Measurements from ENCODE around the gene ZFP92.
"Not testable (repeated sequence)": the region's sequence is repeated elsewhere in the genome, so short reads cannot be mapped to it uniquely, and the experiment has no call there.

ZFP92 gene, protein sequence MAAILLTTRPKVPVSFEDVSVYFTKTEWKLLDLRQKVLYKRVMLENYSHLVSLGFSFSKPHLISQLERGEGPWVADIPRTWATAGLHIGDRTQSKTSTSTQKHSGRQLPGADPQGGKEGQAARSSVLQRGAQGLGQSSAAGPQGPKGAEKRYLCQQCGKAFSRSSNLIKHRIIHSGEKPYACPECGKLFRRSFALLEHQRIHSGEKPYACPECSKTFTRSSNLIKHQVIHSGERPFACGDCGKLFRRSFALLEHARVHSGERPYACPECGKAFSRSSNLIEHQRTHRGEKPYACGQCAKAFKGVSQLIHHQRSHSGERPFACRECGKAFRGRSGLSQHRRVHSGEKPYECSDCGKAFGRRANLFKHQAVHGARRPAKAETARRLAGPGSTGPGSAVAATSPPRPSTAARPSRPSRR

GRCh38 chrX:153411255-153411987, at the start of gene ZFP92:
ZFP92 (plus strand) TSS chrX:153411472; CDS start chrX:153418323, 6,851 bp downstream.
- DNase-seq (ENCODE audit: low read depth): peak; percentile 31

DNA sequence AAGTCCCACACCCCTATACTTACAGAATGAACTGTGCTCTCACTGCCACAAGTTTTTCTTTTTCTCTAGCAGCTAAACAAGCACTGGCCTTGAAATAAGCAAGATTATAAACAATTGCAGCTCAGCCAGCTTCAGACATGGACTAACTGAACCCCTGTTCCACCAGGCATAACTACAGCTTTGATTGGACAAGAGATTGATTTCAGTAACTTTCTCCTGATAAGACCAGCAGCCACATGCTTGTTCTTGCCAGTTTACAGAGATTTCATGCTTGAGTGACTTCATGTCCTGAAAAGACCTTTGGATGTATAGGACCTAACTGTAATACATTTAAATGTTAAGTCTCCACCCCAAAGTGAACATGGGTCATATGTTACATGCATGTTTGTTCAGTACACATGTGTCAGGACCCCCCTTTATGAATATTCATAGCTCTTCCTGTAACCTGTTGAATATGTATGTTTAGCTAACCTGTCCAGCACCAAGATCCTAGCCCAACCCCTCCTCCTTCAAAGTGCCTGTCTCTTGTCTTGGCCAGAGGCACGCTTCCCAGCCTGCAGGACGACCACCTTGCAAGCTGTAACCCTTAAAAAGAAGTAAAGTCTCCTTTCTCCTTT, 49.4 kb upstream of the ZFP92 start:
- no peak for DNase-seq (ENCODE audit: low read depth)

DNA sequence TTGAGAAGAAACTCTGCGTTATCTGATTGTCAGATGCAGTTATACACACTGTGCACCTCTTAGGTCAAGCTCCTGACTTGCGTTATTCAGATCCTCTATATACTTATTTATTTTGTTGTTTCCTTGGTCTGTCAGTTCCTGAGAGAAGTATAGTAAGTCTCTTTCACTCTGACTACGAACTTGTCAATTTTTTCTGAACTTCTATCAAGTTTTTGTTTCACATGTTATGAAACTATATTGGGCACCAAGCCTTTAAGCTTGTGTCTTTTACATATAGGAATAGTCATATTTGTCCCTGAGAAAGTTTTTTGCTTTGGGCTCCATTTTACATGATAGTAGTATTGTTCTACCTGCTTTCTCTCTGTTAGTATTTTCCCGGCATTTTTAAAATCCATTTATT, 45.6 kb upstream of the ZFP92 start:
- DNase-seq (ENCODE audit: low read depth): no peak

GRCh38 chrX:153366119-153366518, 45.2 kb upstream of the ZFP92 start:
- no peak for DNase-seq (ENCODE audit: low read depth)

DNA sequence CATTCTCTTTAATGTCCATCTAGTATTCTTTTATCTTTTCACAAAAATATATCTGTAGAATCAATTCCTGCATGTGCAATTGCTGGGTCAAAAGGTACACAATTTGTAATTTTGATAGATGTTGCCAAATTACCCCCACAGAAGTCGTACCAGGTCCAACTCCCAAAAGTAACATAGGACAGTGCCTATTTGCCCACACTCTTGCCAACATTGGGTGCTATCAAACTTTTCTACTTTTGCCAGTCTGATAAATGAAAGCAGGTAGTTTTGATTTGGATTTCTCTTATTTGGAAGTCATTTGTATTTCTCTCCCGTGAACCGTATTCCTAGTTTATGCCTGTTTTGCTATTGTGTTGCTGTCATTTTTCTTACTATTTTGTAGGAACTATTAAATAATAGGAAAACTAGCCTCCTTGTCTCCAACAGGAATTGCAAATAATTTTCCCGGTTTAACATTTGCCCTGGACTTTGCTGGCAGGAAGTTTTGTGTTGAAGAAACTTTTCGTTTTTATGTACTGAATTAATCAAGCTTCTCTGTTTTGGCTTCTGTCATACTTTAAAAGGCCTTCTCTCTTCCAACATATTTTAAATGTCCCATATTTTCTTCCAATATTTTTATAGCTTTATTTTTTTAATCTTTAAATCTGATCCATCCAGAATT, 44.3 kb upstream of the ZFP92 start:
- DNase-seq (ENCODE audit: low read depth): no peak

GRCh38 chrX:153370293-153371055, 40.8 kb upstream of the ZFP92 start:
- no peak for DNase-seq (ENCODE audit: low read depth)

DNA sequence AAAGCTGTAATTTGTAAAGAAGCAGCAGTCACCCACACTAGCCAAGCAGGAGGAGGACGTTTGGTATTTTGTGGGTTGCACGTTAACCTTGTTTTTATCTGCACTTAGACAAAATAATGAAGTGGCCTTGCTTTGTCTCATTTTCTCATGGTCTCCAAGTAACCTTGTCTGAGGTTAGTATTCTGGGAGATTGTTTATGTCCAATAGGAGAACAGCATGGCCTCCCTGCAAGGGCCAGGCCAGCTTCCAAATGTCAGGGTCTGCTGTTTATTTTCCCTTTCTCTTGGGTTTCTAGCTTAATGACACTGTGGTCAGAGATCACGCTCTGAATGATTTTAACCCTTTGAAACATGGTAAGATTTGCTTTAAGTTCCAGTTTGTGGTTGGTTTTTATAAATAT, 40.0 kb upstream of the ZFP92 start:
- no peak for DNase-seq (ENCODE audit: low read depth)

DNA sequence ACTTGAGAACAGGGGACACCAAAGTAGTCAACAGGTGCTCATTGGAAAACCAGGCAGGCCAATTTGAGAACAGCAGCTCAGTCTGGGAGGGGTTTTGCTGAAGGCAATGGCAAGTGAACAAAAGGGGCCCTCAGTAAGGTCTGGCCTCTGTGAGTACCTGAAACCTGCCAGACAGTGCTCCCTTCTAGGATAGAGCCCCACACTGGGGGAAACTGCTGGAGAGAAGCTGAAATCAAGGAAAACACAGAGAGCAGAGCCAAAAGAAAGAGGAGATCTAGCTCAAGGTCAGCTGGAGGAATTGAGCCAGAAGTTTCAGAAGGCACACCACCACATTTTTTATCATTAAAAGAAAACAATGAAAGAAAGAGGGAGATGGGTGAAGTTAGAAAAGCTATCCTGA, 38.3 kb upstream of the ZFP92 start:
- DNase-seq (ENCODE audit: low read depth): no peak

GRCh38 chrX:153374426-153374825, 36.8 kb upstream of the ZFP92 start:
- DNase-seq (ENCODE audit: low read depth): no peak

DNA sequence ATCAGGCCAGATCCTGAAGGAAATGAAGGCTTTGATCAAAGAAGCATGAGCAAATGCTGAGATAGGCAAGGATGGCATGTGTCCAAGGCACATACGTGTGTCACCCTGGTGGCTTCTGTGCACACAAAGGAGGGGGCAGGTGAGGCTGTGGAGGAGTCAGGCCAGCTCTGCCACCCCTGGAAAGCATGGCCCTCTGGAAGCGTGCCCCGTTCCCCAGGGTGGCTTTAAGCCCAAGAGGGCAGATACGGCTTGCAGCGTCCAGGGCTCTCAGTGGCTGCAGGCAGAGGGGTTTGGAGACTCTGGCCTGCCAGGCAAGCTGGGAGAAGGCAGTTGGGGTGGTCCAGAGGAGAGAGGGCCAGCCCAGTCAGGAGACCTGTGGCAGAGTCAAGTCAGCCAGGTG, 35.7 kb upstream of the ZFP92 start:
- no peak for DNase-seq (ENCODE audit: low read depth)

- no peak for DNase-seq (ENCODE audit: low read depth)
Measured at GRCh38 chrX:153377727-153378126, 33.5 kb upstream of the ZFP92 start.

GRCh38 chrX:153378607-153379006, 32.7 kb upstream of the ZFP92 start:
- no peak for DNase-seq (ENCODE audit: low read depth)

- no peak for DNase-seq (ENCODE audit: low read depth)
Measured at GRCh38 chrX:153379508-153379907, 31.8 kb upstream of the ZFP92 start.

DNA sequence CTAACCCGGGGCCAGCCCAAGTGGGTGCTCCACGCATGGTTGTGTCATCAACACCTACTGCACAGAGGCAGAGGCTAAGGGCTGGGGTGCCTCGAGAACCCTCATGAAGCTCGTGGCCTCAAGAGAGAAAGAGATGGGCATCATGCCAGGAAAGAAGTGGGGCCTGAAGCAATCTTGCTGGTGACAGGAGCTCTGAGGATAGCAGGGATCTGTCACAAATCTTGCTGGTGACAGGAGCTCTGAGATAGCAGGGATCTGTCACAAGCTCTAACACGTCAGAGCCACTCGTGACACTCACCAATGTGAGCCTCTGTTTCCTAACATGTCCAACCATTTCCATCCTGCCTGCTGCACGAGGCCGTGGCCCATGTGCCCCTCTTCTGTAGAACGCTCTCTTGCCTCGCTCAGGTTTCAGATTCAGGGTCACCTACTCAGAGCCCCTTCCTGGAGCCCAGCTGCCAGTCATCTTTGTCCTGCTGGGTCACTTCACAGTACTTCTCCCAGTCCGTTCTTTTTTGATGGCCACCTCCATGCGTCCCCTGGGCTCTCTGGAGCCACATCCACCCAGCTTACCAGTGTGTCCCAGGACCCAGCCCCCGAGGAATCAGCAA, 31.2 kb upstream of the ZFP92 start:
- DNase-seq (ENCODE audit: low read depth): no peak

DNA sequence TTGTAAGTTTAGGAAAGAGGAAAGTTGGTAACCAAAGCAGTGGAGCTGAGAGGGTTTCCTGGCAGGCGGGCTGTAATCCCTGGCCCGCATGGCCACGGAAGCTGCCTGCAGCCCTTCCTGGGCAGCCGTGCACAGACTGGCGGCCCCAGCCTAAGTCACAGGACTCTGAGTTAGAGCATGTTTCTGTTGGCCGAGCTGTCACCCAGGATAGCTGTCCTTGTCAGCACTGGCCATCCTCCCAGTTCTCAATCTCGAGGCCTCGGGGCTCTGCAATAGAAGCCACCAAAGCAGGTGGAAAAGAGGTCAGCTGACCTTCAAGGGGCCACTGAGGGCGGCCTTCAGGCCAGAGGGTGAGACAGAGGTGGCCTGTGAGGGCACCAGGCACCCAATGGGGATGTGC, 30.6 kb upstream of the ZFP92 start:
- no peak for DNase-seq (ENCODE audit: low read depth)

- DNase-seq (ENCODE audit: low read depth): no peak
Measured at GRCh38 chrX:153381684-153382532, 29.4 kb upstream of the ZFP92 start.

GRCh38 chrX:153382563-153383482, 28.4 kb upstream of the ZFP92 start:
- no peak for DNase-seq (ENCODE audit: low read depth)

GRCh38 chrX:153384390-153384789, 26.9 kb upstream of the ZFP92 start:
- no peak for DNase-seq (ENCODE audit: low read depth)

DNA sequence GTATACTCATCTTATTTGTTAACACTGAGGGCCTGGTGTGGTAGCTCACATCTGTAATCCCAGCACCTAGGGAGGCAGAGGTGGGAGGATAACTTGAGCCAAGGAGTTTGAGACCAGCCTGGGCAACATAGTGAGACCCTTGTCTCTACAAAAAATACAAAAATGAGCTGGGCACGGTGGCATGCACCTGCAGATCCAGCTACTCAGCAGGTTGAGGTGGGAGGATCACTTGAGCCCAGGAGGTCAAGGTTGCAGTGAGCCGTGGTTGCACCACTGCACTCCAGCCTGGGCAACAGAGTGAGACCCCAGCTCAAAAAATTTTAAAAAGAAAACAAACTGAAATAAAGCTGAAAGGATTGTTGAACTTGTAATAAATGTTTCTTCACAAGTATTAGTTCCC, 26.3 kb upstream of the ZFP92 start:
- DNase-seq (ENCODE audit: low read depth): not testable (repeated sequence)

All from stimulated activated CD8-positive, alpha-beta memory T cell treated with anti-CD3 and anti-CD28 coated beads, Interleukin-4, amount 100 ng/mL, for 24 hours (primary cell).